DOHH2 (cell line): ENCODE results near the gene ZDHHC17.

Experiments
- H3F3A ChIP-seq: fragments of 200-600 bp; sonication (generic), shearing (Covaris generic); 2 replicates; pipeline ENCODE4 v1.6.0; 2016; ENCODE audit warnings: antibody characterized with exemption, mild to moderate bottlenecking; ENCODE audit not compliant: control insufficient read depth, insufficient read depth
- H3K27ac ChIP-seq: fragments of 200-600 bp; sonication (generic); 2 replicates; pipeline ENCODE4 v1.5.1; 2014; ENCODE audit warnings: low read depth, mild to moderate bottlenecking, low read length, moderate library complexity
- H3K27me3 ChIP-seq: fragments of 200-600 bp; sonication (generic); 2 replicates; pipeline ENCODE4 v1.6.1; 2014; ENCODE audit warnings: mild to moderate bottlenecking, low read length, mixed read lengths; ENCODE audit not compliant: control insufficient read depth
- H3K36me3 ChIP-seq: fragments of 200-600 bp; sonication (generic); 2 replicates; pipeline ENCODE4 v1.6.1; 2014; ENCODE audit warnings: mild to moderate bottlenecking, low read length, moderate library complexity, mixed read lengths; ENCODE audit not compliant: control insufficient read depth
- H3K4me1 ChIP-seq: fragments of 200-600 bp; sonication (generic); 2 replicates; pipeline ENCODE4 v1.6.1; 2014; ENCODE audit warnings: mild to moderate bottlenecking, low read length, mixed read lengths; ENCODE audit not compliant: control insufficient read depth
- H3K4me2 ChIP-seq: fragments of 200-600 bp; sonication (generic); 2 replicates; pipeline ENCODE4 v1.6.0; 2014; ENCODE audit warnings: mild to moderate bottlenecking, low read length, moderate library complexity
- H3K4me3 ChIP-seq: fragments of 200-600 bp; sonication (generic); 2 replicates; pipeline ENCODE4 v1.5.1; 2014; ENCODE audit warnings: mild to moderate bottlenecking, low read length, mixed read lengths
- H3K79me2 ChIP-seq: fragments of 200-600 bp; sonication (generic); 2 replicates; pipeline ENCODE4 v1.6.1; 2014; ENCODE audit warnings: mild to moderate bottlenecking, low read length, mixed read lengths; ENCODE audit not compliant: control insufficient read depth
- H3K9me2 ChIP-seq: fragments of 200-600 bp; sonication (generic); replicated peaks from 2 replicates; pipeline ENCODE4 v1.6.1; 2014; ENCODE audit warnings: mild to moderate bottlenecking, low read length, mixed read lengths; ENCODE audit not compliant: control insufficient read depth
- H3K9me3 ChIP-seq: fragments of 200-600 bp; sonication (generic); 2 replicates; pipeline ENCODE4 v1.6.1; 2014; ENCODE audit warnings: antibody characterized with exemption, low read length, mixed read lengths; ENCODE audit not compliant: control insufficient read depth, insufficient read depth
- H4K20me1 ChIP-seq: fragments of 200-600 bp; sonication (generic); 2 replicates; pipeline ENCODE4 v1.6.0; 2014; ENCODE audit warnings: low read depth, mild to moderate bottlenecking, antibody characterized with exemption, low read length, moderate library complexity; ENCODE audit not compliant: control insufficient read depth, insufficient read depth
- EZH2phosphoT487 ChIP-seq: fragments of 200-600 bp; sonication (generic); IDR thresholded peaks from 2 replicates; pipeline ENCODE4 v1.6.1; 2017; ENCODE audit warnings: borderline replicate concordance, mild to moderate bottlenecking, antibody characterized with exemption, low read length, moderate library complexity, mixed read lengths
- TF ChIP-seq, protein P1 (sequence below): fragments of 200-600 bp; sonication (generic); IDR thresholded peaks from one replicate; pipeline ENCODE4 v1.5.1; 2014; ENCODE audit warnings: antibody characterized with exemption, mild to moderate bottlenecking, low read depth, low read length; ENCODE audit not compliant: poor library complexity, severe bottlenecking

The ZDHHC17 gene

DNA sequence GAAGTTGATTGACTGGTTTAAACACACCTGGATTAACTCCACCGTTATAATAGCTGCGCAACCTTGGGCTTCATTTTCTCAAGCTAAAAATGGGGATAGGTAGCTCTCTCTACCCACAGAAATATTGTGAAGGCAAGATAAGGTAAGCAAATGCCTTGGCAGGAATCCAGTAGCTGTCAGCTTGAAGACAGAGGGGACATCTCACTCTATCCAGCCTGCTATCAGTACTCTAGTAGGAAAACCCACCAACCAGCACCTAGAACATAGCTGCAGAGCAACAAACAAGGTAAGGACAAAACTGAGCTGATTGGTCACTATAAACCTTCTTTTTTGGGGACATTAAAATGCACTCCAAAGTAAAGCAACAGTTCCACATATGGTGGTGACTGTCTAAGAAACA is 107.2 kb downstream of the ZDHHC17 start:
- H3K36me3 ChIP-seq, result no peaks in the 10 kb centered on the region
- H3K27me3 ChIP-seq, result peaks cover 6% of the 10 kb centered on the region; the same call in 1 of the 2 replicates
- no peaks in the 10 kb centered on the region for H3K9me2 ChIP-seq
- no peaks in the 10 kb centered on the region for H3F3A ChIP-seq
- no peaks in the 10 kb centered on the region for H3K9me3 ChIP-seq
- no peak overlapping the region for H3K4me3 ChIP-seq
- no peak for TF ChIP-seq EZH2phosphoT487
- TF ChIP-seq, protein P1, sequence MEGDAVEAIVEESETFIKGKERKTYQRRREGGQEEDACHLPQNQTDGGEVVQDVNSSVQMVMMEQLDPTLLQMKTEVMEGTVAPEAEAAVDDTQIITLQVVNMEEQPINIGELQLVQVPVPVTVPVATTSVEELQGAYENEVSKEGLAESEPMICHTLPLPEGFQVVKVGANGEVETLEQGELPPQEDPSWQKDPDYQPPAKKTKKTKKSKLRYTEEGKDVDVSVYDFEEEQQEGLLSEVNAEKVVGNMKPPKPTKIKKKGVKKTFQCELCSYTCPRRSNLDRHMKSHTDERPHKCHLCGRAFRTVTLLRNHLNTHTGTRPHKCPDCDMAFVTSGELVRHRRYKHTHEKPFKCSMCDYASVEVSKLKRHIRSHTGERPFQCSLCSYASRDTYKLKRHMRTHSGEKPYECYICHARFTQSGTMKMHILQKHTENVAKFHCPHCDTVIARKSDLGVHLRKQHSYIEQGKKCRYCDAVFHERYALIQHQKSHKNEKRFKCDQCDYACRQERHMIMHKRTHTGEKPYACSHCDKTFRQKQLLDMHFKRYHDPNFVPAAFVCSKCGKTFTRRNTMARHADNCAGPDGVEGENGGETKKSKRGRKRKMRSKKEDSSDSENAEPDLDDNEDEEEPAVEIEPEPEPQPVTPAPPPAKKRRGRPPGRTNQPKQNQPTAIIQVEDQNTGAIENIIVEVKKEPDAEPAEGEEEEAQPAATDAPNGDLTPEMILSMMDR, result no peak
- no peak overlapping the region for H3K27ac ChIP-seq
- H3K4me2 ChIP-seq, result no peak overlapping the region
- no peaks in the 10 kb centered on the region for H3K4me1 ChIP-seq
- H3K79me2 ChIP-seq, result no peaks in the 10 kb centered on the region
- no peaks in the 10 kb centered on the region for H4K20me1 ChIP-seq

DNA sequence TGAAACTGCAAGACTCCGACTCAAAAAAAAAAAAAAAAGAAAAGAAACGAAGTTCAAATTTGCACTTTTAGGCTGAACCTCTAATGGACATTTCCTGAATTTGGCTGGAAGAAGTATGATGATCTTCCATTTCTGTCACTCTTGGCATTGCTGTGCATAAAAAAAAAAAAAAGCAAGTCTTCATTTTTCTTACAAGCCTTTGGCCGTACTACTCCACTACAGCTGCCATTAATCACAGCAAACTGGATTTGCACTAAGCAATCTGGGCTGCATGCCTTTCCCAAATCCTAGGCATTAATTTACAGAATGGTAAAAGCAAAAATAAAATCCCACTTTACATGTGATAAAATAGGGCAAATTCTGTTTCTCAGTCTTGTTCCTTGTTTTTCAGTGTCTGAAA is 107.8 kb downstream of the ZDHHC17 start:
- TF ChIP-seq, protein P1, result no peak
- TF ChIP-seq EZH2phosphoT487, result no peak
- no peak overlapping the region for H3K27ac ChIP-seq
- H3K9me2 ChIP-seq, result no peaks in the 10 kb centered on the region
- no peaks in the 10 kb centered on the region for H3F3A ChIP-seq
- no peaks in the 10 kb centered on the region for H3K9me3 ChIP-seq
- no peaks in the 10 kb centered on the region for H3K4me1 ChIP-seq
- peaks cover 10% of the 10 kb centered on the region for H3K27me3 ChIP-seq
- H3K36me3 ChIP-seq, result no peaks in the 10 kb centered on the region
- H3K4me2 ChIP-seq, result no peak overlapping the region
- H4K20me1 ChIP-seq, result no peaks in the 10 kb centered on the region
- no peaks in the 10 kb centered on the region for H3K79me2 ChIP-seq
- no peak overlapping the region for H3K4me3 ChIP-seq

DNA sequence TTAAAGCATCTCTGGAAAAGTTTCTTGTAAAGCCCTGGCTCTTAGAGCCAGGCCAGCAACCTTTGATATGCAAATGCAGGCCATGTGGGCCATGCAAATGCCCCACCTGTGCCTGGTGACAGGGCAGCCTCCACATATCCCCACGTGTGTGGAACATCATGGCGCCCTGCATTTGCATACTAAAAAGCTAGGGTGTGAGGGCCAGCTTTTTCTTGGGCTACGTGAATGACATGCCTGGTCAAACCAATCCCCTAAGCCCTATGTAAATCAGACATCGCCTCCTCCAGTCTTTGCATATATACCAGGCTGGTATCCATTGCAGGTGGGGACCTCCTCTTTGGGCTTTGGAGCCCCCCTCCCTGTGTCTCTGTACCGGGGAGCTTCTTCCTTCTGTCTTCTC is 108.5 kb downstream of the ZDHHC17 start:
- no peak overlapping the region for H3K4me3 ChIP-seq

More for the DNA sequence above, 108.5 kb downstream of the ZDHHC17 start:
- Histone ChIP-seq H3K27ac (no peak overlapping the region), H3K4me1 (no peaks in the 10 kb centered on the region), H3K4me2 (no peak overlapping the region), H3K36me3 (no peaks in the 10 kb centered on the region), H3K9me3 (no peaks in the 10 kb centered on the region), H3F3A (peaks cover 2% of the 10 kb centered on the region; the same call in 1 of the 2 replicates), H4K20me1 (no peaks in the 10 kb centered on the region), H3K9me2 (no peaks in the 10 kb centered on the region), H3K79me2 (no peaks in the 10 kb centered on the region), H3K27me3 (peaks cover 17% of the 10 kb centered on the region)
- no peak for TF ChIP-seq EZH2phosphoT487
- TF ChIP-seq, protein P1, result no peak
